HepG2 (cell line): ENCODE measurements around the gene ARMC5. TPM values are rescaled to one million over a fixed set of nuclear protein-coding genes. Genes with fewer than 3 reads are reported as not detected.

Experiments
- ADNP ChIP-seq: sonication (generic); formaldehyde crosslinking; IDR thresholded peaks from 2 replicates; pipeline ENCODE4 v1.4.0; 2020; ENCODE audit warnings: missing genetic modification reagents
- DMAP1 ChIP-seq: IDR thresholded peaks from 2 replicates; pipeline ENCODE4 v1.6.1; 2016
- FOSL2 ChIP-seq: sonication (generic); formaldehyde crosslinking; IDR thresholded peaks from 2 replicates; pipeline ENCODE4 v1.4.0; 2020; ENCODE audit warnings: missing genetic modification reagents
- JUNB ChIP-seq: sonication (generic); formaldehyde crosslinking; IDR thresholded peaks from 2 replicates; pipeline ENCODE4 v1.8.0; 2022; ENCODE audit warnings: missing genetic modification reagents, mild to moderate bottlenecking, borderline replicate concordance
- KAT2B ChIP-seq: fragments of 150-350 bp; IDR thresholded peaks from 2 replicates; pipeline ENCODE4 v1.6.1; 2014; ENCODE audit warnings: low read depth, low read length, borderline replicate concordance
- KDM1A ChIP-seq: IDR thresholded peaks from 2 replicates; pipeline ENCODE4 v1.6.1; 2016; ENCODE audit warnings: missing compliant biosample characterization
- KLF15 ChIP-seq: sonication (generic); formaldehyde crosslinking; IDR thresholded peaks from 2 replicates; pipeline ENCODE4 v1.8.1; 2023; ENCODE audit warnings: borderline replicate concordance, mild to moderate bottlenecking, inconsistent platforms, missing genetic modification reagents, mixed read lengths
- NFYC ChIP-seq: IDR thresholded peaks from 2 replicates; pipeline ENCODE4 v1.6.1; 2016; ENCODE audit warnings: missing genetic modification reagents, missing compliant biosample characterization
- SMAD3 ChIP-seq: sonication (generic); formaldehyde crosslinking; IDR thresholded peaks from 2 replicates; pipeline ENCODE4 v1.4.0; 2020; ENCODE audit warnings: missing genetic modification reagents
- TRIM24 ChIP-seq: sonication (generic); formaldehyde crosslinking; IDR thresholded peaks from 2 replicates; pipeline ENCODE4 v1.8.0; 2022; ENCODE audit warnings: mild to moderate bottlenecking, missing genetic modification reagents
- U2AF1 ChIP-seq: fragments of 200-400 bp; formaldehyde crosslinking; optimal IDR thresholded peaks from 2 replicates; pipeline ENCODE3; 2017; ENCODE audit warnings: mild to moderate bottlenecking, low read depth, low read length
- ZNF138 ChIP-seq: sonication (generic); formaldehyde crosslinking; IDR thresholded peaks from 2 replicates; pipeline ENCODE4 v1.5.0; 2020; ENCODE audit warnings: mild to moderate bottlenecking, low read depth, missing genetic modification reagents
- ZNF143 ChIP-seq: sonication (generic); formaldehyde crosslinking; IDR thresholded peaks from 2 replicates; pipeline ENCODE4 v1.4.0; 2020; ENCODE audit warnings: missing genetic modification reagents
- ZNF3 ChIP-seq: IDR thresholded peaks from 2 replicates; pipeline ENCODE4 v1.7.0; 2017; ENCODE audit warnings: inconsistent platforms
- ZNF367 ChIP-seq: sonication (generic); formaldehyde crosslinking; IDR thresholded peaks from 2 replicates; pipeline ENCODE4 v1.4.0; 2020; ENCODE audit warnings: missing genetic modification reagents, borderline replicate concordance
- ZNF382 ChIP-seq: sonication (generic); formaldehyde crosslinking; IDR thresholded peaks from 2 replicates; pipeline ENCODE4 v1.5.0; 2020; ENCODE audit warnings: missing genetic modification reagents, mild to moderate bottlenecking, borderline replicate concordance
- ZNF629 ChIP-seq: sonication (generic); formaldehyde crosslinking; conservative IDR thresholded peaks from 2 replicates; pipeline ENCODE4 v1.5.0; 2020; ENCODE audit warnings: missing genetic modification reagents
- polyA plus RNA-seq, 8 experiments: library from polyadenylated mRNA; depleted of rRNA in 3 of 8; stranded (reverse) in 7 of 8; unstranded in 1 of 8; fragments of >200 nt; fragmentation: Illumina TruSeq in 4 of 8; extraction: Trizol in 4 of 8; gene quantifications; 2 replicates each; pipeline versions ENCODE4 v1.2.1 to v1.2.3, GENCODE V29; 2011 to 2016; ENCODE audit warnings: low read depth in 4 of 8, missing spikeins in 1 of 8, mixed read lengths in 1 of 8; ENCODE audit not compliant: insufficient read depth in 1 of 8
- total RNA-seq, 5 experiments: library from RNA; depleted of rRNA; stranded (reverse); fragments of >200 nt; fragmentation: Illumina TruSeq; extraction: Trizol; gene quantifications; 2 replicates each; pipeline ENCODE4 v1.2.3, GENCODE V29; 2016; ENCODE audit warnings: low read depth in 1 of 5
- TF ChIP-seq, protein P1 (sequence below), 2 experiments: sonication (generic) in 1 of 2; formaldehyde crosslinking in 1 of 2; IDR thresholded peaks; 2 replicates each; pipeline versions ENCODE4 v1.4.0 to v1.6.1; 2016 to 2020; ENCODE audit warnings: borderline replicate concordance in 1 of 2, low read depth in 1 of 2, mild to moderate bottlenecking in 1 of 2, missing genetic modification reagents in 1 of 2
- TF ChIP-seq, protein P2 (sequence below): sonication (generic); formaldehyde crosslinking; IDR thresholded peaks from 2 replicates; pipeline ENCODE4; 2020; ENCODE audit warnings: missing genetic modification reagents, mild to moderate bottlenecking, borderline replicate concordance
- TF ChIP-seq, protein P3 (sequence below): sonication (generic); formaldehyde crosslinking; IDR thresholded peaks from 2 replicates; pipeline ENCODE4 v1.9.0; 2021; ENCODE audit warnings: missing genetic modification reagents, borderline replicate concordance

Gene ARMC5
- total and polyA plus RNA-seq, 2 of the 13 experiments (the other 11 are each of a cell fraction or from before 2014, with no cell fraction given), result 10.8 to 22.3 TPM

DNA sequence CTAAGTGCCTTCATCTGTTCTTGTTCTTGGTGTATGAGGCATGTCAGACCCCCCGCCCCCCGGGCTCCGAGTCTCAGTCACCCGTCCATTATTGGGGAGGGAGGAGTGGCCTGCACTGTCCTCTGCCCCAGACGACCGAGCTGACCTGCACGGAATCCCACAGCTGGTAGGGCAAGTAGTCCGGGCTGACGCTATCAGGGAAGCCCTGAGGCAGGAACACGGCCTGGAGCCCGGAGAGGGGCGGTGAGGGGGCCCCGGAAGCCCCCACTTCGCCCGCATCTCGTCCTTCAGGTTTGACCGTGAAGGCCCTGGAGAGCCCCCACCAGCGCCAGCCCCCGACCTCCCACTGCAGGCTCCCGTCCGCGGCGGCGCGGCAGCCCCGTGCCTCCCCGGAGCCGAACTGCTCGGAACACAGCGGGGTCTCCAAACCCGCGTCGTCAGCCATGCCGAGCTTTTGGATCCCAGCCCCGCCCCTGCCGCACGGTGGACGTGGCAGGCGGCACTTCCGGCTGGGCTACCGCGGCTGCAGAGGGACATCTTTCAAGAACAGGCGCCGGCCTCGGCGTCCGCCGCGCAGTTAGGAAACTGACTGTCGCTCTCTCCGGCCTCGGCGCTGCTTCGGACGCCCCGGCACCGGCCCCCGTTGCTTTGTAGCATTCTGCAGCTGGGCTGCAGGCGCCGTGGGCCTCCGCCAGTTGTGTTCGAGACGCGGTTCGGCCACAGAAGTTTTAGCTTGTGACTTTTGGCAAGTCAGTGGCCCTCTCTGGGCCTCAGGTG is 48.8 kb downstream of the ARMC5 start, which contains the start of gene RUSF1 (continued):
- TF ChIP-seq, protein P1, sequence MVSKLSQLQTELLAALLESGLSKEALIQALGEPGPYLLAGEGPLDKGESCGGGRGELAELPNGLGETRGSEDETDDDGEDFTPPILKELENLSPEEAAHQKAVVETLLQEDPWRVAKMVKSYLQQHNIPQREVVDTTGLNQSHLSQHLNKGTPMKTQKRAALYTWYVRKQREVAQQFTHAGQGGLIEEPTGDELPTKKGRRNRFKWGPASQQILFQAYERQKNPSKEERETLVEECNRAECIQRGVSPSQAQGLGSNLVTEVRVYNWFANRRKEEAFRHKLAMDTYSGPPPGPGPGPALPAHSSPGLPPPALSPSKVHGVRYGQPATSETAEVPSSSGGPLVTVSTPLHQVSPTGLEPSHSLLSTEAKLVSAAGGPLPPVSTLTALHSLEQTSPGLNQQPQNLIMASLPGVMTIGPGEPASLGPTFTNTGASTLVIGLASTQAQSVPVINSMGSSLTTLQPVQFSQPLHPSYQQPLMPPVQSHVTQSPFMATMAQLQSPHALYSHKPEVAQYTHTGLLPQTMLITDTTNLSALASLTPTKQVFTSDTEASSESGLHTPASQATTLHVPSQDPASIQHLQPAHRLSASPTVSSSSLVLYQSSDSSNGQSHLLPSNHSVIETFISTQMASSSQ (IDR thresholded peaks at IDR 0.05; ENCODE audit: low read depth), result peak; percentile 14; the same call in 1 of the 2 replicates
- TF ChIP-seq, protein P1 (CRISPR knock-in tag; IDR thresholded peaks at IDR 0.05; ENCODE audit: borderline replicate concordance), result peak; percentile 87
- TF ChIP-seq ZNF143 (peak; percentile 64), ADNP (CRISPR knock-in tag) (no peak), ZNF367 (CRISPR knock-in tag) (no peak), KLF15 (CRISPR knock-in tag) (peak; percentile 32; the same call in 1 of the 2 replicates), FOSL2 (CRISPR knock-in tag) (peak; percentile 66), NFYC (CRISPR knock-in tag) (peak; percentile 52), TRIM24 (CRISPR knock-in tag) (no peak), DMAP1 (CRISPR knock-in tag) (peak; percentile 100), ZNF3 (CRISPR knock-in tag) (no peak), U2AF1 (no peak), KAT2B (no peak), KDM1A (CRISPR knock-in tag) (no peak), ZNF138 (peak; percentile 84), ZNF382 (CRISPR knock-in tag) (no peak), SMAD3 (CRISPR knock-in tag) (peak; percentile 96), ZNF629 (CRISPR knock-in tag) (no peak), JUNB (CRISPR knock-in tag) (0 out of 2 replicates have a peak, but pooled peaks have one; percentile 28)
- TF ChIP-seq, protein P2, sequence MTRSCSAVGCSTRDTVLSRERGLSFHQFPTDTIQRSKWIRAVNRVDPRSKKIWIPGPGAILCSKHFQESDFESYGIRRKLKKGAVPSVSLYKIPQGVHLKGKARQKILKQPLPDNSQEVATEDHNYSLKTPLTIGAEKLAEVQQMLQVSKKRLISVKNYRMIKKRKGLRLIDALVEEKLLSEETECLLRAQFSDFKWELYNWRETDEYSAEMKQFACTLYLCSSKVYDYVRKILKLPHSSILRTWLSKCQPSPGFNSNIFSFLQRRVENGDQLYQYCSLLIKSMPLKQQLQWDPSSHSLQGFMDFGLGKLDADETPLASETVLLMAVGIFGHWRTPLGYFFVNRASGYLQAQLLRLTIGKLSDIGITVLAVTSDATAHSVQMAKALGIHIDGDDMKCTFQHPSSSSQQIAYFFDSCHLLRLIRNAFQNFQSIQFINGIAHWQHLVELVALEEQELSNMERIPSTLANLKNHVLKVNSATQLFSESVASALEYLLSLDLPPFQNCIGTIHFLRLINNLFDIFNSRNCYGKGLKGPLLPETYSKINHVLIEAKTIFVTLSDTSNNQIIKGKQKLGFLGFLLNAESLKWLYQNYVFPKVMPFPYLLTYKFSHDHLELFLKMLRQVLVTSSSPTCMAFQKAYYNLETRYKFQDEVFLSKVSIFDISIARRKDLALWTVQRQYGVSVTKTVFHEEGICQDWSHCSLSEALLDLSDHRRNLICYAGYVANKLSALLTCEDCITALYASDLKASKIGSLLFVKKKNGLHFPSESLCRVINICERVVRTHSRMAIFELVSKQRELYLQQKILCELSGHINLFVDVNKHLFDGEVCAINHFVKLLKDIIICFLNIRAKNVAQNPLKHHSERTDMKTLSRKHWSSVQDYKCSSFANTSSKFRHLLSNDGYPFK, result peak; percentile 97
- TF ChIP-seq, protein P3, sequence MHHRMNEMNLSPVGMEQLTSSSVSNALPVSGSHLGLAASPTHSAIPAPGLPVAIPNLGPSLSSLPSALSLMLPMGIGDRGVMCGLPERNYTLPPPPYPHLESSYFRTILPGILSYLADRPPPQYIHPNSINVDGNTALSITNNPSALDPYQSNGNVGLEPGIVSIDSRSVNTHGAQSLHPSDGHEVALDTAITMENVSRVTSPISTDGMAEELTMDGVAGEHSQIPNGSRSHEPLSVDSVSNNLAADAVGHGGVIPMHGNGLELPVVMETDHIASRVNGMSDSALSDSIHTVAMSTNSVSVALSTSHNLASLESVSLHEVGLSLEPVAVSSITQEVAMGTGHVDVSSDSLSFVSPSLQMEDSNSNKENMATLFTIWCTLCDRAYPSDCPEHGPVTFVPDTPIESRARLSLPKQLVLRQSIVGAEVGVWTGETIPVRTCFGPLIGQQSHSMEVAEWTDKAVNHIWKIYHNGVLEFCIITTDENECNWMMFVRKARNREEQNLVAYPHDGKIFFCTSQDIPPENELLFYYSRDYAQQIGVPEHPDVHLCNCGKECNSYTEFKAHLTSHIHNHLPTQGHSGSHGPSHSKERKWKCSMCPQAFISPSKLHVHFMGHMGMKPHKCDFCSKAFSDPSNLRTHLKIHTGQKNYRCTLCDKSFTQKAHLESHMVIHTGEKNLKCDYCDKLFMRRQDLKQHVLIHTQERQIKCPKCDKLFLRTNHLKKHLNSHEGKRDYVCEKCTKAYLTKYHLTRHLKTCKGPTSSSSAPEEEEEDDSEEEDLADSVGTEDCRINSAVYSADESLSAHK (CRISPR knock-in tag), result no peak
